Measurements from ENCODE around the gene RBM33.

RBM33 gene

GRCh38 chr7:155766386-155766785, 121.9 kb downstream of the RBM33 start:
- DNase-seq, result no peak

- DNase-seq, result no peak
Measured at GRCh38 chr7:155766966-155767916, 122.8 kb downstream of the RBM33 start.

- peak in 17 of 58 donors; percentile 19 to 73 (median 48) for DNase-seq
Measured at GRCh38 chr7:155769701-155770100, 125.2 kb downstream of the RBM33 start.

GRCh38 chr7:155770241-155770640, 125.8 kb downstream of the RBM33 start:
- no peak for DNase-seq

DNA sequence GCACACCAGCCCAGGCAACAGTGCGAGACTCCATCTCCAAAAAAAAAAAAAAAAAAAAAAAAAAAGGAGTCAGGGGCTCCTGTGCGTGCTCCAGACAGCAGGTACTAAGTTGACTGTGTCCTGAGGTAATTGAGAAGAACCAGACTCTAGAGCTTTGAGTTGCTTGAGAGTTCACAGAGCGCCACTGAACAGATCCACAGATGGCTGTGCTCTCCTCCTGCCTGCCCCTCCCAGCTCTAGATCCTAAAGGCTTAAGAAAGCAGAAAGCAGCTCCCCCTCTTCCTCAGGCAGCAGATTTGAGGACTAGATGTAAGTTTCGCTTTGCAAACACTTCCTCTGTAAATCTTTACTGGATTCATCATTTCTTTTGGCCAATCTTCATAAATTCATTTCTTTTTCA, 129.1 kb downstream of the RBM33 start:
- DNase-seq, result no peak

GRCh38 chr7:155774947-155775346, 130.5 kb downstream of the RBM33 start:
- DNase-seq, result no peak

GRCh38 chr7:155775691-155776090, 131.2 kb downstream of the RBM33 start:
- DNase-seq, result no peak

DNA sequence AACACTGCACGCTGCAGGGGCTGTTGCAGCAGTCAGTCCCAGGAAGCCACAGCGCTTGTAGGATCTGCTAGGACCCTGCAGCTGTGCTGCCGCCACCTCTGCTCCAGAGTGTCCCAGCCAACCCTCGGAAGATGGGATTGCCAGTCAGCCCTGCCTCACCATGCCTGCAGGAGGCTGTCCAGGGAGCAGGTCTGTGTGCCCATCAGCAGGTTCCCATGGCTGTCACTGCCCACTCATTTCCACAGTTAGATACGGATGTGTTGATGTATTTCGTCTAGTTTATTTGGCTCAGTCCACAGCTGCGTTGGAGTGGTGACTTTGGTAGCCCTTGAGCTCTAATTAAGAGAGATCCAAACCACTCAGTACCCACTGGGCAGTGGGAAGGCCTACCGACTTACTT, 132.1 kb downstream of the RBM33 start:
- DNase-seq, result no peak

GRCh38 chr7:155778349-155778748, 133.9 kb downstream of the RBM33 start:
- DNase-seq, result no peak

- no peak for DNase-seq
Measured at GRCh38 chr7:155780884-155781283, 136.4 kb downstream of the RBM33 start.

DNA sequence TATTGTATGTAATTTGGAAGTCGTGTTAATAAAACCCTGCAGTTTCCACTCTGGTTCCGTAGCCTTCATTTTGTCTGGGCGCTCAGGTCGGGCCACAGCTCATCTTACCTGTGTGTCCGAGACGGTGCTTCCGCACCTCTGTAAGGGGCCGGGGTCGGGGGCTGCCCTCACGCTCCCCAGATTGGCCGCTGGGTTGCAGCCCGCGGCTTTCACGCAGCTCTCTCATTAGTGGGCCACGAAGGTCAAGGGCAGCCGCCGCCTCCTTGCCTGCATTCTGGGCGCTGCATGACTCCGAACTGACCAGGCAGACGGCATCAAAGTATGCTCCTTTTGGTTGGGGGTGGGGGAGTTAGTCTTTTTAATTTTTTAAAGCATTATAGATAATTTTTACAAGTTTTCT, 137.0 kb downstream of the RBM33 start:
- no peak for DNase-seq

DNA sequence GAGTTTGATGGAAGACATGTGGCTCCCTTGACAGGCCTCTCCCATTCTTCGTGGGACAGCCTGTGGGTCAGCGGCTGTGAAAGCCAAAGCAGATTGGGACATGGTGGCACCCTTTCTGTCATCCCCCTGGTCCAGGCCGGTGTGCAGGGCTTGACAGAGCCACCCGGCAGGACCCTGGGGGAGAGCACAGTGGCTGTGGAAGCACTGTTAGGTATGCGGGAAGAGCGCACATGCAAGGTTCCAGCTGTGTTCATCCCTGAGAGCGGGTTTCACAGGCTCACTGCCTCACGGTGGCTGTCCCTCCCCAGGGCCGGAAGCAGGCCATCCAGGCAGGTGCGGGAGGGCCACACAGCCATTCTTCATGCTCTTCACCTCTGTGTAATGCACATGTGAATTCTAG, 138.0 kb downstream of the RBM33 start:
- no peak for DNase-seq

DNA sequence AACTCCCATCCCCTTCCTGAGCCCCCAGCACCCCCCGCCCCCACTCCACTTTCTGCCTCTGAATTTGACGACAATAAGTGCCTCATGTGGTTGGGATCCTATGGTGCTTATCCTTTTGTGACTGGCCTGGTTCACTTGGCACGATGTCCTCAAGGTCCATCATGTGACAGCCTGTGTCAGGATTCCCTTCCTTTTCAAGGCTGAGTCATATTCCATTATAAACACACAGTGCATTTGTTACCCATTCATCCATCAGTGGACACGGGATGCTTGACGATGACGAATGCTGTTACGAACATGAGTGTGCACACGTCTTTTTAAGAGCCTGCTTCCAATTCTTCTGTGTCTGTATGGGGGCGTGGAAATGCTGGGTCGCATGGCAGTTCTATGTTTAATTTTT, 141.1 kb downstream of the RBM33 start:
- DNase-seq, result no peak

DNA sequence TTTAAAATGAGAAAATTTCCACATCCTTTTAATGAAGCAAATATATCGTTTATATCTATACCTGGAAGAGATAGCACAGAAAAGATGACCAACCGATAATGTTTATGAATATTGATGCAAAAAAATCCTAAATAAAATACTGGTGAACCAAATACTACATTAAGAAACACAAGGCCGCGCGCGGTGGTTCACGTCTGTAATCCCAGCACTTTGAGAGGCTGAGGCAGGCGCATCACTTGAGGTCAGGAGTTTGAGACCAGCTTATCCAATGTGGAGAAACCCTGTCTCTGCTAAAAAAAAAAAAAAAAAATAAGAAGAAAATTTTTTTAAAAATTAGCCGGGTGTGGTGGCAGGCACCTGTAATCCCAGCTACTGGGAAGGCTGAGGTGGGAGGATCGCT, 142.0 kb downstream of the RBM33 start:
- DNase-seq, result no peak

- no peak for DNase-seq
Measured at GRCh38 chr7:155787171-155787851, 142.8 kb downstream of the RBM33 start.

- DNase-seq, result no peak
Measured at GRCh38 chr7:155788616-155789000, 144.1 kb downstream of the RBM33 start.

DNA sequence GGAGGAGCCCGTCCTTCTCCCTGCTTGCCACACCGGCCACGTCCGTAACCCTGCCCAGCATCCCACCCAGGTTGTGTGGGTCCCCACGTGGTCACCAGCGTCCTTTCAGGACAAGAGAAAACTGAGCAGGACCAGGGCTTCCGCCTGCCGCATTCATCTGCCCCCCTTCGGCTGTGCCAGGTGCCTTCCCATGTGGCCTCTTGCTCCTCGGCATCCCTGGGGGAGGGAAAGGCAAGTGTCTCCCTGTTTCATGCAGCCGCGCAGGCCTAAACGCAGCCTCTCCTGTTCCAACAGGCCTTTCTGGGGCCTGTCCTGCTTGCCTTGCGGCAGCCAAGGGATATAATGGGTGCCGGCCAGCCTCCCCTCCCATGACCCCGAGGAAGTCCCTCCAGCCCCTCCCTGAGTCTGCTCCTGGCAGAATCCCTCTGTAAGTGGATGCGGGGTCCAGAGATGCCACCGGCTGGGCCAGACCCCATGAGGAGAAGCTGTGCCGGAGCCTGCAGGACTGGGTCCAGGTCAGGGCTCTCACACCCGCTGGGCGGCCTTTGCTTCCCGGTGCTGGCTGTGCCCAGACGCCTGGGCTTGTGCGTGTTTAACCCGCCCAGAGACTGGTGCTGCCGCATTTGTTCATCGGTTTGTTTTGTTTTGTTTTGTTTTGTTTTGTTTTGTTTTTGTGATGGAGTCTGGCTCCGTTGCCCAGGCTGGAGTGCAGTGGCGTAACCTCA, 144.7 kb downstream of the RBM33 start:
- DNase-seq, result peak in 14 of 58 donors; percentile 11 to 69 (median 32)

GRCh38 chr7:155790666-155791065, 146.2 kb downstream of the RBM33 start:
- DNase-seq, result no peak

DNA sequence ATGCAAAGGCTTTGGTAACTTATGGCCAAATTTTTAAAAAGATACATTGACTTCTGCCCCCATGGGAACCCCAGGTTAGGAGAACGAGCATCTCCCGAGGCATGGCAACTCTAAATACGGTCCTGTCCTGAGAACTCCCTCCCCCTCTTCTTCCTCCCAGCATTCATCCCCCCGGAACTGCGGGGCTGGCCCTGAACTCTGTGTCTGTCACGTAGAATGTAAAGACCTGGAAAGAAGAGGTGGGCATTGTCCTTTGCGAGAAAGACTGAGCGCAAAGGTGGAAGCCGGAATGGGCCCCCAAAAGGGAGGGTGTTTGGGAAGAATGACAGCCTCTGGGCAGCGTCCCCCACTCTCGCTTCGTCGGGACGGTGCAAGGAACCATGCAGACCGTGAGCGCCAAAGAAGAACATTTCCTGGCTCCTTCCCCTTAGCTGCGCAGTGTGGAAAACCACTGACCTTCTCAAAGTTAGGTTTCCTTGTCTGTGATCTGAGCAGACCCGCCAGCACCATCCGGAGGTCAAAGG, 146.8 kb downstream of the RBM33 start:
- DNase-seq, result no peak

GRCh38 chr7:155791836-155792235, 147.4 kb downstream of the RBM33 start:
- no peak for DNase-seq

DNA sequence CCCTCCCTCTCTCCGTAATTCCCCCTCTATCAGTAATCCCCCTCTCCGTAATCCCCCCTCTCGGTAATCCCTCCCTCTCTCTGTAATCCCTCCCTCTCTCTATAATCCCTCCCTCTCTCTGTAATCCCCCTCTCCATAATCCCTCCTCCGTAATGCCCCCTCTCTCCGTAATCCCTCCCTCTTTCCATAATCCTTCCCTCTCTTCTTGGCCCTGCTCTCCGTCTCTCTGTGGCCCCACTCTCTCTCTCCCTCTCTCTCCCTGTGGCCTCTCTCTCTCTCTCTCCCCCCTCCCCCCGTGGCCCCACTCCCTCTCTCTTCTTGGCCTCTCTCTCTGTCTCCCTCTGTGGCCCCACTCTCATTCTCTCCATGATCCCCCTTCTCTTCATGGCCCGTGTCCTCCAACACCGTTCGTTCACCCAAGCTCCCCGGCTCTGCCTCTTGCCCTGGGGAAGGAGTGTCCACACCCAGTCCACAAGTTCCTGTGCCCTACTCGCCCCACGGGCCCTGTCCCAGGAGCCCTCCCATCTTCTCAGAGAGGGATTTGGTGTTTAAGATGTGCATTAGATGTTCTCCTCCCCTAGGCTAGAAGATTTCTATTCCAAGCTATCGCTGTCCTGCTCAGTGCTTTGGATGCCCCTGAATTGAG, 148.0 kb downstream of the RBM33 start:
- no peak for DNase-seq
